Ramos (cell line): ENCODE results near the gene ZNF436.
"Not testable (repeated sequence)": the region's sequence is repeated elsewhere in the genome, so short reads cannot be mapped to it uniquely, and the experiment has no call there.

Experiments
- in situ Hi-C: fragments of 300-500 bp; cut with MboI; formaldehyde crosslinking; loops from one replicate; pipeline ENCODE4 v1.14.3; 2022; ENCODE audit warnings: low sequenced_read_pairs; ENCODE audit not compliant: unreplicated experiment

ZNF436 gene

GRCh38 chr1:23393706-23394105, 24.1 kb upstream of the ZNF436 start:
- in situ Hi-C loops: no loop called here

DNA sequence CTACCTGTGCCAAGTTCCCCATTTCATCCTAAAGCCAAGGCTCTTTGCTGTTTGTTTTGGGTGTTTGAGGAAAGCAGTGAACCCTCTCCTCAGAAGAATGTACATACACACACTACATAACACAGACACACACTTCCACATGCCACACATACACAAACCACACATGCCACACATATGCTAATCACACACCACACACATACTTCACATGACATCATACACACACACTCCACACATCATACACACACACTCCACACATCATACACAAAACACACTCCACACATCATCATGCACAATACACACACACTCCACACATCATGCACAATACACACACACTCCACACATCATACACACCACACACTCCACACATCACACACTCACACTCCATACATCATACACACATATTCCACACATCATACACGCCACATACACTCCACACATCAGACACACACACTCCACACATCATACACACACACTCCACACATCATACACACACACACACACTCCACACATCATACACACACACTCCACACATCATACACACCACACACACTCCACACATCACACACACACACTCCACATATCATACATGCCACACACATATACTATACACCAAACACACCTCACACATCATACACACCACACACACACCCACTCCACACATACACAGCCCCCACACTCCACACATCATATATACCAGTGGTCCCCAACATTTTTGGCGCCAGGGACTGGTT, 22.7 kb upstream of the ZNF436 start:
- in situ Hi-C loops: no loop called here

DNA sequence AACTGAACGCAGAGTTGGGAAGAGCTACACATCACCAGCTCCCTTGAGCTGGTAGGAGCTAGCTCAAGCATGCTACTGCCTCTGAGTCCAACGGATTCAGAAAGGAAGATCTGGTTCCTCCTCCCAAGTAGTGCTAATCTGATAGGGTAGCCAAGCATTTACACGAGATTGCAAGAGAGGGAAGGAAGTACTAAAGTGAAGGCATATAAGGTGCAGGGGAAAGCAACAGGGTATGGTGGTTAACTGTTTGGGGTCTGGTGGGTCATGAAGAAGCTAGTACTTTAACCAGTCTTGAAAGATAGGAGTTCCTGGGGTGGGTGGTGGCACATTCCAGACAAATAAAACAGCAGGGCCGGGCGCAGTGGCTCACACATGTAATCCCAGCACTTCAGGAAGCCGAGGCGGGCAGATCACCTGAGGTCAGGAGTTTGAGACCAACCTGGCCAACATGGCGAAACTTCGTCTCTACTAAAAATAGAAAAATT, 20.2 kb upstream of the ZNF436 start:
- in situ Hi-C loops: no loop called here

DNA sequence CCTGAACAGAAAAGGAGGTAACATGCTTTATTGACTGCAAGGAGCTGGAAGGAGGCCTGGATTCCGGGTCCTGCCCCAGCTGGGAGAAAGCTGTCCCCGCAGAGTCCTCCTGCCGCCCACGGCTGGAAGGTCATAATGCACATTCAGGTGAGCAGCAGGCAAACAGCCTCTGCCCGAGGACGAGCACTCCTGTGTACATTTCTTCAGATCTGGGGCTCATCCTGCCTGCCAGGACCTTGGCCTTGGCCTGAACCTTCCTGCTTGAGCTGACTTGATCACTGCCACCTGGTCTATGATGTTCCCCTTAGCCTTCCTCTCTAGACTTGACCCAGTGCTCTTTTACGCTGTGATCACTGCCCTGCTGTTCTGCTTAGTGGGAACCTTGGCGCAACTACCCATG, 17.9 kb upstream of the ZNF436 start:
- in situ Hi-C loops: no loop called here

GRCh38 chr1:23385119-23385621, 15.5 kb upstream of the ZNF436 start:
- in situ Hi-C loops: no loop called here

DNA sequence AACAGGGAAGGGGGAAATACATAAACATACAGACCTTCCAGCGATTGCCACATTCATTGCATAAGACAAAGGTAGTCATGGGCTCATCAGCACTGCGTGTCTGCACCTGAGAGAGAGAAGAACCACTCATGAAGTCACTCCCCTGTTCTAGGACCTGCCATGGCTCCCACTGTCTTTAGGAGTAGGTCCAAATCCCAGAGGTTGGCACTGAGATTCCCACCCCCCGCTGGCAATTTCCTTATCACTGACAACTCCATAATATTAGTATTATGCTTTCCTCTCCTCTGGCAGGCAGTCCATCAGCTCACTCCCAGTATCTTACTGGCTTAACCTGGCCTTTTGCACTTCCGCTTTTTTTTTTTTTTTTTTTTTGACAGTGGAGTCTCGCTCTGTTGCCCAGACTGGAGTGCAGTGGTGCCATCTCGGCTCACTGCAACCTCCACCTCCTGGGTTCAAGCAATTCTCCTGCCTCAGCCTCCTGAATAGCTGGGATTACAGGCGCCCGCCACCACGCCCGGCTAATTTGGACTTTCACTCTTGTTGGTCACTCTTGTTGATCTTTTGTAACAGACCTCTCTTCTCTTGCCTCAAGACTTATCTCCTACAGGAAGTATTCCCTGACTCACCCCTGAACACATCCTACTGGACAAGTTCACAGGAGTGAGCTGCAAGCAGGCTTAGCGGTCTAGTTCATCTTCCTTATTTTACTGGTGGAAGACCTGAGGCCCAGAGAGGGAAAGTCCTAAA, 14.8 kb upstream of the ZNF436 start:
- in situ Hi-C loops: no loop called here

DNA sequence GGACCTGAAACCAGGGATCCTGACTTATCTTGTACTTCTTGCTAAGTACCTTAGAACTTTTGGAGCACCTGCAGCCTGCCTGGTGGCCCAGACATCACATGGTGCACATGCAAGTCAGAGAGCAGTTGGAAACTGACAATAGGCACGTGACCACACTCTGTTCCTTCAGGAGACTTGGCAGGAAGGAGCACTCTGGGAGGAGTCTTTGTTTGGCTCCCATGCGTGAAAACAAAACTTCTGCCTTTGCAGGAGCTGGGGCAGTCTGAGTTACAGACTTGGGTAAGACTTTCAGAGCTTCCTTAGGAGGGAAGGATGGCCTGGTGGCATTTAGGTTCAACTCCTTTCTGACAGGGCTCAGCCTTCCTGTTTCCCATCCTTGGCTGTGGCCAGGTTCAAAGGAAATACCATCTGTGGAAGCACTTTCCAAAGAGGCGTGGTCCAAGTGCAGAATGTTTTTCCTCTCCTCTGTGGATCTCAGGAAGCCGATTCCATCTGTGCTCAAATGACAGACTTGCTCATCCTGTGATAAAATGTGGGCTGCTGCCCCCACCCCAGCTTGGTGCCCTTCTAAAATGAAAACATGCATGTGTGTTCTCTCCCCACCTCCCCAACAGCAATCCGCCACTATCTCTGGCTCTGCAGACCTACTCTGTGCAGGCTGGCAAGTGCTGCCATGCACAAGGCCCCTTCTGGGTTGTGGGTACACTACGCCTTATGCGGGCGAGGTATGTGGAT, 14.1 kb upstream of the ZNF436 start:
- in situ Hi-C loops: no loop called here

DNA sequence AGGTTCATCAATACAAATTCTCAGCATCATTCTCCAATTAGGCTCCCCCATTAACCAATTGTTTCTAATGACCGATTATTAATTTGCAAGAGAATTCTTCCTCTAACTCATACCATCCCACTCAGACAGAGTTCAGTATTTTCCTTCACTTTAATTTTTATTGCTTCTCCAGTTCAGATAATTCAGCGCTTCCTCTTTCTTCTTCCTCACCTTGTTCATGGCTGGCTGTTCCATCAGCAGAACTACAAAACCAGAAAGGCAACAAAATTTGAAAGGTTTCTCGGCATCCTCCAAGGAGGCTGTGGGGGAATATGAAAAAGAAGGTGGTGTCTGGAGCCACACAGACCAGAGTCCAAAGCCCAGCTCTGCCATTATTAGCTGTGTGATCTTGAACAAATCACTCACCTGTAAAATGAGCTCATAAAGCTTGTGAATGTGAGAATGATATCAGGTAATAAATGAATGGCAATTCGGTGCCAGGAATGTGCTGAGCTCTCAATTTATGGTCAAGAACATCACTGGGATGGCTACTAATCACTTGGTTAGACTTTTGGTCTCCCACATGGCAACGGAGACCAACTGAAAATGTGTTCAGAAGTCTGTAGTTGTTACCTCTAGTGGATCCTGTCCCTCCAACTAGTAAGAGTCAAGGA, 11.7 kb upstream of the ZNF436 start:
- in situ Hi-C loops: no loop called here

- in situ Hi-C loops: no loop called here
These were observed 11.1 kb upstream of the ZNF436 start for GRCh38 chr1:23380719-23381118.

DNA sequence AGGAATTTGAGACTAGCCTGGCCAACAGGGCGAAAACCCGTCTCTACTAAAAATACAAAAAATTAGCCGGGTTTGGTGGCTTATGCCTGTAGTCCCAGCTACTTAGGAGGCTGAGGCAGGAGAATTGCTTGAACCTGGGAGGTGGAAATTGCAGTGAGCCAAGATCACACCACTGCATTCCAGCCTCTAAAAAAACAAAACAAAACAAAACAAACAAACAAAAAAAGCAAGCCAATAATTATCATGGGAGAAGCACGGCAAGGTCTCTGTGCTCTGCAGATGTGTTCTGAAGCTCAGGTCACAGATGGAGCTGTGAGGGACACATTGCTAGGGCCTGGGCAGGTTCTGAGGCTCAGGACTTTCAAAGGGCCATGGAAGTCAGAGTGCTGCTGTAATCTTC, 10.6 kb upstream of the ZNF436 start:
- in situ Hi-C loops: not testable (repeated sequence)

DNA sequence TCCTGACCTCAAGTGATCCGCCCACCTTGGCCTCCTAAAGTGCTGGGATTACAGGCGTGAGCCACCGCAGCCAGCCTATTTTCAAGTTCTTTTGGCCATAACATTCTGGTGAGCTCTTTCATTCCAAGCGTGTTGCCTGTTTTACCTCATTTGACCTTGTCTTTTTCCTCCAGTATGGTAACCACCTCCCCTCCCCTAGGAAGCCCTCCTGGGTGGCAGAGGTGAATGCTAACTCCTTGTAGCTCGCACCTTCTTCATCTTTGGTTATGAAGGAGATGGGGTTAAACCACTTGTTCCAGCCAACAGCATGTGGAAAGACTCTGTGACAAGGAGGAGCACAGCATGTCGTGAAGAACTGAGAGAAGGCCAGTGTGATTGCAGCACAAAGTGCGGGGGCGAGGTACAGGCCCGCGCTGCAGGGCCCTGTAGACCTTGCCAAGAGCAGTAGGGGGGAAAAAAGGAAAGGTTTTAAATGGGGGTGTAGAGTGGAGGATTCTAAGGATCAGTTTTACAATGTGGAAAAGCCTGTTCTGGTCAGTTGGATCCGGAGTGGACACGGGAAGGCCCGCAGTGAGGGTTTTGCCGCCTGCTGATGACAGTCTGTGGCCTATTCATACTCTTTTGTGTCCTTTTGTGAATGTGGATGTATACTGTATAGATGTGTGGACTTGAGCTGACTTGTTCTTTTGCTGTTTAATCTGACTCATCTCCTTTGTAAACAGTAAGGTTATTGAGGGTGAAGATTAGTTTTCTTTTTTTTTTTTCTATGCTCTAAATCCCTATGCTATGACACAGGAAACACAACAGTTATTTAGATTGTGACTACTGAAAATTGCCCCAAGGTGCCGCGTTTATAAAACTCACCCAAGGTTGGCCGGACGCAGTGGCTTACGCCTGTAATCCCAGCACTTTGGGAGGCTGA, 7.5 kb upstream of the ZNF436 start:
- in situ Hi-C loops: no loop called here

DNA sequence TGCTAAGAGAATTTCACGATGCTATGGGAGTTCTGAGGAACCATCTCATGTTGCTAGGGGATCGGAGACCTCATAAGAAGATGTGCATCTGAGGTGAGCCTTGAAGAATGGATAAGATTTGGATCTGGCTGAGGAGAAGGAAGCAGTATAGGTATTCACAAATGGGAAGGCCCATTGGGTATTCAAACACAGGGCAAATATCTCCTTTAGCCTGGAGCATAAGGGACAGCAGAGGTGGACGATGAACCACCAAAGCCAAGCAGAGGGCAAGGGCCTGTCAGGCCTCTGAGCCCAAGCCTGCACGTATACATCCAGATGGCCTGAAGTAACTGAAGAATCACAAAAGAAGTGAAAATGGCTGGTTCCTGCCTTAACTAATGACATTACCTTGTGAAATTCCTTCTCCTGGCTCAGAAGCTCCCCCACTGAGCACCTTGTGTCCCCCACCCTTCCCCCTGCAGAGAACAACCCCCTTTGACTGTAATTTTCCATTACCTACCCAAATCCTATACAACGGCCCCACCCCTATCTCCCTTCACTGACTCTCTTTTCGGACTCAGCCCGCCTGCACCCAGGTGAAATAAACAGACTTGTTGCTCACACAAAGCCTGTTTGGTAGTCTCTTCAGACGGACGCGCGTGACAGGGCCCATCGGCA, 4.6 kb upstream of the ZNF436 start:
- in situ Hi-C loops: not testable (repeated sequence)

DNA sequence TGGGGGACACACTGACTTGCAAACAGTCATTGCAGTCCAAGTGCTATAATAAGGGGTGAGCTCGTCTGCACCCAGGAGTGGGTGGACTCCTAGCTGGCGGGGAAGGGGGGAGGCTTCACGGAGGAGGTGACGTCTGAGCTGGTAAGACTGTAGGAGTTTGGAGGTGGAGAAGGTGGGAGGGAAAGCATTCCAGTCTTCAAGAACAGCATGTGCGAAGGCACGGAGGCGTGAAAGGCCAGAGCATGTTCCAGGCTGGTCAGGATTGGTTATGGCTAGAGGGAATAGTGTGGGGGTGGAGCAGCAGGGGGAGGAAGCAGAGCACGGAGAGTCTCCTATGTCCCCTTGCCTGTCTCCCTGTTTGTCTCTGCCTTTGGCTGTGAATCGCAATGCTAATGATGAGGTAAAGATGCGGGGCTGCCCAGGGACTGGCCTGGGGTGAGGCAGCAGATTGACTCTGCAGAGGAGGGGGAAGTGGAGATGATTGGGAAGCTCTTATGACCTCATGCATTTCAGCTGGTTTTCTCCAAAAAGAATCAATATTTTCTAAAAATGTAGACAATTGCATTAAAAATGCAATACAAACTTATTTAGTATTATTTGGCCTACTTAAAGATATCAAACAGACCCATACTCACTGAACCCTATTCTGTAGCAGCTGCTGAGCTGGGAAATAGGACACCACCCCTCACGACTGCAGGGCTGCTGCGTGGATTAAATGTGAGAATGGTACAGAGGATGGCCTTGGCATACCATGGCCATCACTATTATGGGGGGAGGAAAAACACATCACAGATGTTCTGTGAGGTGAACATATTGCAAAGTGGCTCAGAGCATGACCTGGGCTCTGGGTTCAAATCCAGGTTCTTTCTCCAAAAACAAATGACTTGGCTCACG, 2.6 kb upstream of the ZNF436 start:
- in situ Hi-C loops: no loop called here

- in situ Hi-C loops: no loop called here
These were observed 1.3 kb upstream of the ZNF436 start for GRCh38 chr1:23370709-23371584.

DNA sequence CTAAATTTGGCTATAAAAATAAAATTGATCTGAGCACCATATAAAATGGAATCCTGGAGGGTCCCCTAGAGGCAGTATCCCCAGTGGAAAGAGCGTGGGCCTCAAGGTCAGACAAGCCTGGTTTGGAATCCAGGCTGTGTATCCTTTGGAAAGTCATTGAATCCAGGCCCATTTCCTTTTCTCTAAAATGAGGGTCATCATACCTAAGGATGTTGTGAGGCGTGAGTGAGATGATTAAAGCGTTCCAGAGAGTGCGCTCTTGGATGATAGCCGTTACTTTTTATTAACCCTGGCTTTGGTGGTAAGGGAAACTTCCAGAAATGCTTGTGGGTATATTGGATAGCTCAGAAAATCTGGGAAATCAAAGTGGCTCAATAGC, 683 bp upstream of the ZNF436 start:
- in situ Hi-C loops: no loop called here

- in situ Hi-C loops: no loop called here
These were observed 888 bp downstream of the ZNF436 start for GRCh38 chr1:23368562-23369334.
